T follicular helper cell (primary cell): ENCODE results near the gene CCDC85C.

Experiments
- DNase-seq: peaks from one replicate; pipeline ENCODE4 v3.0.0-alpha.2; 2020; ENCODE audit warnings: low read depth

Gene CCDC85C

GRCh38 chr14:99572173-99572999 lies 31.6 kb downstream of the CCDC85C start:
- DNase-seq = no peak

DNA sequence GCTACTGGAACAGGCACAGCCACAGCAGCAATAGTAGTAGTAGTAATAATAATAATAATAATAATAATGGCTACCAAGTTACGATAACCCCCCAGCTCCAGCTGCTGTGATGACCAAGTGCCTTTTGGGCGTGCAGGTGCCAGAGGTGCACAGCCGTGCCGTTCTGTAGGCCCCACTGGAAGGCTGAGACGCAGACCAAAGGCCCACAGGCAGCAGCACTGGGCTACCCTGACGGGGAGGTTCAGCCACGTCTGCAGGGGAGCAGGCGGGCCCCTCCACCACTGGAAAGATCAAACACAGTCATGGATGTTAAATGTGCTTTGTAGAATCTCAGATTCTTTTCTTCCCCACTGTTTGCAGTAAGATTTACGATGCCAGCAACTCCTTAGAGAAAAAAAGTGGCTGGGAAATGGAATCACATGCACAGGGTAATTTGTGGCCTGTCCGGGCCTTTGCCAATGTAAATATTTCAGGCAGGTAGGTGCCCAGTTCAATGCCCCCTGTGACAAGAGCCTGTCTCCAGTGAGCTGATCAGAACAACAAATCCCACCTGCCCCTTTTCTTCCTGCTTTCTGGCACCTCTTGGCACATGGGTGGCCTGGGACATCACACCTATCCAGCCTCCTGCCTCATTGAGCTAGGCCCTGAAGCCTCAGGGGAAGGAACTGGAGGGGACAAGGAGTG lies 32.6 kb downstream of the CCDC85C start:
- DNase-seq = no peak

GRCh38 chr14:99570544-99571302 lies 33.3 kb downstream of the CCDC85C start:
- no peak for DNase-seq

DNA sequence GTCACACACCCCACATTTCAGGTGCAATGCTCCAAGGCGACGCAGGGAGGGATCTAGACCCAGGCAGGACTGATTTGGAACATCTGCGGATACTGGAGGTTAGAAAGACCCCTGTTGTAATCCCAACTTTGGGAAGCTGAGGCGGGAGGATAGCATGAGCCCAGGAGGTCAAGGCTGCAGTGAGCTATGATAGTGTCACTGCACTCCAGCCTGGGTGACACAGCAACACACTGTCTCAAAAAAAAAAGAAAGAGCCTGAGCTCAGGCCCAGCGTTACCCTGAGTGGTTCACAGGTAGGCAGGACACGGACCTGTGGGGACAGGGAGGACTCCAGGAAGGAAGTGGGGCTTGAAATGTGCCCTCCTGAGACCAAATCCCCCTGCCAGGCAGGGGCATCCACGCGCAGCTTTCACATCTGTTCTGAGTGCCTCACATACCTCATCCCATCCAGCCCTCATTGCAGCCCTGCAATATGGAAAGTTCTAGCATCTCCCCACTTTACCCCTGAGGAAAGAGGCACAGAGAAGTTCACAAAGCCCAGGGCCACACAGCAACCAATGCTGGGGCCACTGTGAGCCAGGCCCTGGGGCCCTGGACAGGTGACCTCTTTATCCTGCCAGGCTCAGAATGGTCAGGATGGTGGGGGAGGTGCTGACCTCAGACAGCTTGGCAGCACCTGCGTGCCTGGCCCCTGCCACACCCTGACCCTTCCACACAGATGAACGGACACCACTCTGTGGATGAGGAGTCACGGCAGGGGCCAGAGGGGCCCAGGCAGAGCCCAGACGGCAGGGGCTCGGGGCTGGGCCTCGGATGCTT lies 34.1 kb downstream of the CCDC85C start:
- no peak for DNase-seq

GRCh38 chr14:99568567-99569560 lies 35.1 kb downstream of the CCDC85C start:
- DNase-seq = no peak

DNA sequence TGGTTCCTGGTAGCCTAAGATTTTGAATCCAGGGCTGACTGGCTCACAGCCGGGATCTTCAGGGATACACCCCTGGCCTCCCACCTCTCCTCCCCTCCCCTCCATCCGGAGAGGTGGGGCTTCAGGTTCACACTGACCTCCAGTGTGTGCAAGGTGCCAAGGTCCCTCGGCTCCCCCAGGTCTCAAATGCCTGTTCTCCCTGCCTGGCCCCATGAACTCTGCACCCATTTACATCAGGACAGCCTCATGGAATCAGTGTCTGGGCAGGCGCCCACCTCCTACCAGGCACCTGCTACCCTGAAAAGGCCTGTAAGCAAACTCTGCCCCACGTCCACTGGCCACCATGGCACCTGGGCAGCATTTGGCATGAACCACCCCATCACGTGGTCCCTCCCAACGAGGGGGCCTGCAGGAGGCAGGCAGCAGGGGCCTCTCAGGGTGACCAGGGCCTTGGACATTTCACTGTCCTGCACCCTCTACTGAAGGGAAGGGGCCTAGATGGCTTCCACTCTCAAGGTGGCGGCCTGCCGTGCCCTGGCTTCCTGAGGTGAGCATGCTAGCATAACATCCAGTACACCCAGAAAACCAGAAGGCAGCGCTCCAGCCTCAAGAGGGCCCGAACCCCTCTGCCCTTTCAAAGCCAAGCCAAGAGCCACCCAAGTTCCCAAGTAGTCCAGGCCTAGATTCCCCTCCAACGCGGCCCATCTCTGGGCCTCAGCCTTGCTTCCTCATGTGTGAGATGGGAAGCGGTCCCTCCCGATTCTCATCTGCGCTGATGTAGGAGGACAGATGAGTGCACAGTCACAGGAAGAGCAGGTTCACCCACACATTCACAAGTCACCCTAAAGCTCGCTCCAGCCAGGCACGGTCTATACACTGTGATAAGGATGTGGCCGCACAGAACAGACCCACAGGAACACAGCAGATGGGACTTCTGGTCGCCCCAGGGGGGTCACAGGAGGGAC lies 37.3 kb downstream of the CCDC85C start:
- no peak for DNase-seq

DNA sequence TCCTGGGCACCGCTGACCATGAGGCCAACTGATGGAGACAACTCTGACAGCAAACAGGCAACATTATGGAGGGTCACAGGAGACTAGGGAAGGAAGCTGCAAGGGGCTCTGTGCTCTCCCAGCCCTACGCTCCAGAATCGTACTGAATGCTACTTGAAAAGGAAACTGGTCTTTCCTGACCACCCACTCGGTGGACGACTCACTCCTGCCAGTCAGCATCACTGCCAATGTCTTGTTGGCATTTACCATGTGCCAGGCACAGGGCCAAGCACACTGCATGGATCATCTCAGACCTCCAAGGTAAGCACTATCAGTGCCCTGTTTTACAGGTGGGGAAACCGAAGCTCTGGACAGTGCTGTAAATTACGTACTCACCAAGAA lies 38.0 kb downstream of the CCDC85C start:
- no peak for DNase-seq

DNA sequence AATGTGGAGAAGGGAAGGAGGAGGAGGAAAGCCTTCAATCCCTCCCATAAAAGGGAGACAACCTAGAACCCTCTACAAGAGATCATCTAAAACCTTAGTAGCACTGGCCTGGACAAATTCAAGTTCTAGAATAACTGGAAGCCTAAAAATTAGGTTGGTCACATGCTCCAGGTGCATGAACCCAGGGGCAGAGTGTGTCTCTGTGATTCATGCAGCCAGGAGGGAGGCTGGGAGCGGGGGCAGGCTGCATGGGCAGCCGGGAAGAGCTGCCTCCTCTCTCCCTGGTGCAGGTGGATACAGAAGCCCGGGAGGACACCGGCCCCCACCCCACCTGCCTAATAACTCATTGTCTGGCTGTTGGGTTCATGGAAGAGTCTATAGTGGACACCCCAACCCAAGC lies 38.6 kb downstream of the CCDC85C start:
- no peak for DNase-seq

GRCh38 chr14:99564926-99565259 lies 39.1 kb downstream of the CCDC85C start:
- DNase-seq = no peak

GRCh38 chr14:99564256-99564925 lies 39.6 kb downstream of the CCDC85C start:
- DNase-seq = no peak

DNA sequence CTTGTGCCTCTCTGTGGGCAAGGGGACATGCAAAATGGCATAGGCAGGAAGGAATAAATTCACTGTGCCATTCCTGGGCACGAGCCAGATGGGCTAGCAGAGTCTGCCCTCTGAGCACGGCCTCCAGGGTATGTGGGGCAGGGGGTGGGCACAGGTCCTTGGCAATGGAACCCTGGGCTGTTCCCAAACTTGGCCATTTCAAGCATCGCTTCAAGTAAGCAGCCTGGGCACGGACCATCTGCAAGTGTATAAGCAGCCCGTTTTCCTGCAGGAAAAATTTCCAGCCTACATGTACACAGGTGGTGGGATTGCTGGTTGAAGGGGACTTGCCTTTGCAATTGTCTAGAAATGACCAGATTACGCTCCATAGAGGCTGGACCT lies 40.3 kb downstream of the CCDC85C start:
- no peak for DNase-seq

GRCh38 chr14:99562856-99563748 lies 40.9 kb downstream of the CCDC85C start:
- no peak for DNase-seq

GRCh38 chr14:99561864-99562263 lies 42.1 kb downstream of the CCDC85C start:
- DNase-seq = no peak

GRCh38 chr14:99560922-99561683 lies 42.9 kb downstream of the CCDC85C start:
- DNase-seq = no peak

- no peak for DNase-seq
These were observed 43.6 kb downstream of the CCDC85C start for GRCh38 chr14:99560403-99560802.

- DNase-seq = no peak
These were observed 44.6 kb downstream of the CCDC85C start for GRCh38 chr14:99559286-99559990.
